Fibroblast of lung (primary cell): ENCODE measurements around the gene GSG1L.

Experiments used
- EZH2 ChIP-seq: IDR thresholded peaks from 2 replicates; pipeline ENCODE4 v1.5.1; 2012; ENCODE audit warnings: low read length, control low read depth, mild to moderate bottlenecking; ENCODE audit errors: missing control alignments
- TF ChIP-seq, protein P1 (sequence below), 2 donors: IDR thresholded peaks in 1 of 2; conservative IDR thresholded peaks in 1 of 2; 1 replicate in 1 of 2; 2 replicates in 1 of 2; pipeline ENCODE4 v1.5.1; 2011 to 2012; ENCODE audit warnings: low read length in 2 of 2, control low read depth in 1 of 2, inconsistent platforms in 1 of 2, low read depth in 1 of 2, mild to moderate bottlenecking in 1 of 2

DNA sequence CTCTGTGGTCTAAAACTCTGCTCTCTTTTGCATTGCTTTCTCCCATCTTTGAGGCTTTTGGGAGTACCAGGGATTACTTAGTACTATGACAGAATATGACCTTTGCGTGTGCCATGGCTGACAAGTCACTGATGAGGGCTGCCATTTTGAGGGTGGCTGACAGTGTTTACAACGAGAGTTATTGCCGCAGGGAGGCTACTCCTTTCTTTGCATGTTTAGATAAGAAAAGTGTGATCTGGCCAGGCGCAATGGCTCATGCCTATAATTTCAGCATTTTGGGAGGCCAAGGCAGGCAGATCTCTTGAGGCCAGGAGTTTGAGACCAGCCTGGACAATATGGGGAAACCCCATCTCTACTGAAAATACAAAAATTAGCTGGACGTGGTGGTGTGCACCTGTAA, 77.5 kb downstream of the GSG1L start:
- TF ChIP-seq EZH2 = no peak
- TF ChIP-seq, protein P1, sequence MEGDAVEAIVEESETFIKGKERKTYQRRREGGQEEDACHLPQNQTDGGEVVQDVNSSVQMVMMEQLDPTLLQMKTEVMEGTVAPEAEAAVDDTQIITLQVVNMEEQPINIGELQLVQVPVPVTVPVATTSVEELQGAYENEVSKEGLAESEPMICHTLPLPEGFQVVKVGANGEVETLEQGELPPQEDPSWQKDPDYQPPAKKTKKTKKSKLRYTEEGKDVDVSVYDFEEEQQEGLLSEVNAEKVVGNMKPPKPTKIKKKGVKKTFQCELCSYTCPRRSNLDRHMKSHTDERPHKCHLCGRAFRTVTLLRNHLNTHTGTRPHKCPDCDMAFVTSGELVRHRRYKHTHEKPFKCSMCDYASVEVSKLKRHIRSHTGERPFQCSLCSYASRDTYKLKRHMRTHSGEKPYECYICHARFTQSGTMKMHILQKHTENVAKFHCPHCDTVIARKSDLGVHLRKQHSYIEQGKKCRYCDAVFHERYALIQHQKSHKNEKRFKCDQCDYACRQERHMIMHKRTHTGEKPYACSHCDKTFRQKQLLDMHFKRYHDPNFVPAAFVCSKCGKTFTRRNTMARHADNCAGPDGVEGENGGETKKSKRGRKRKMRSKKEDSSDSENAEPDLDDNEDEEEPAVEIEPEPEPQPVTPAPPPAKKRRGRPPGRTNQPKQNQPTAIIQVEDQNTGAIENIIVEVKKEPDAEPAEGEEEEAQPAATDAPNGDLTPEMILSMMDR (conservative IDR thresholded peaks at IDR 0.05 in 1 of 2, IDR thresholded peaks at IDR 0.05 in 1 of 2; ENCODE audit: low read depth in 1 of 2, low read length in 2 of 2) = no peak
